Stimulated activated CD4-positive, alpha-beta T cell treated with anti-CD3 and anti-CD28 coated beads, Interleukin-4, amount 100 ng/mL, for 48 hours (primary cell): ENCODE results near the gene HSFX4.
"Not testable (repeated sequence)": the region's sequence is repeated elsewhere in the genome, so short reads cannot be mapped to it uniquely, and the experiment has no call there.

Source experiments
- DNase-seq, 2 donors: peaks; one replicate each; pipeline ENCODE4 v3.0.0-alpha.2; 2020; ENCODE audit warnings: low read depth in 2 of 2

Gene HSFX4, protein sequence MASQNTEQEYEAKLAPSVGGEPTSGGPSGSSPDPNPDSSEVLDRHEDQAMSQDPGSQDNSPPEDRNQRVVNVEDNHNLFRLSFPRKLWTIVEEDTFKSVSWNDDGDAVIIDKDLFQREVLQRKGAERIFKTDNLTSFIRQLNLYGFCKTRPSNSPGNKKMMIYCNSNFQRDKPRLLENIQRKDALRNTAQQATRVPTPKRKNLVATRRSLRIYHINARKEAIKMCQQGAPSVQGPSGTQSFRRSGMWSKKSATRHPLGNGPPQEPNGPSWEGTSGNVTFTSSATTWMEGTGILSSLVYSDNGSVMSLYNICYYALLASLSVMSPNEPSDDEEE

DNA sequence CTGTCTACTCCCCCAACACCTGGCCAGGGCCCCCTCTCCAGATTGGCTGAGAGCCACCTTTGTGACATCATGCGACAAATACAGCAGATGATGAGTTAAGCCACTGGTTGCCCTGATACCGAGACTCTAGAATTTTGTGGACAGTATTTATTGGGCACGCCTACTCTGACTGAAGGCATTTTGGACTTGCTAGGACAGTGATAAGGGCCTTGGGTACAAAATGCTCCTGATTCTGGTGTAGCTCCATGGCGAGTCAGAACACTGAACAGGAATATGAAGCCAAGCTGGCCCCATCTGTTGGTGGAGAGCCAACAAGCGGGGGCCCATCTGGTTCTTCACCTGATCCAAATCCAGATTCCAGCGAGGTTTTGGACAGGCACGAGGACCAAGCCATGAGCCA, at the start of gene HSFX4:
TSS of gene HSFX4 (plus strand) at position 174 of the 400 bp plus-strand sequence. CDS start at position 246, 72 bp downstream.
- not testable (repeated sequence) for DNase-seq

DNA sequence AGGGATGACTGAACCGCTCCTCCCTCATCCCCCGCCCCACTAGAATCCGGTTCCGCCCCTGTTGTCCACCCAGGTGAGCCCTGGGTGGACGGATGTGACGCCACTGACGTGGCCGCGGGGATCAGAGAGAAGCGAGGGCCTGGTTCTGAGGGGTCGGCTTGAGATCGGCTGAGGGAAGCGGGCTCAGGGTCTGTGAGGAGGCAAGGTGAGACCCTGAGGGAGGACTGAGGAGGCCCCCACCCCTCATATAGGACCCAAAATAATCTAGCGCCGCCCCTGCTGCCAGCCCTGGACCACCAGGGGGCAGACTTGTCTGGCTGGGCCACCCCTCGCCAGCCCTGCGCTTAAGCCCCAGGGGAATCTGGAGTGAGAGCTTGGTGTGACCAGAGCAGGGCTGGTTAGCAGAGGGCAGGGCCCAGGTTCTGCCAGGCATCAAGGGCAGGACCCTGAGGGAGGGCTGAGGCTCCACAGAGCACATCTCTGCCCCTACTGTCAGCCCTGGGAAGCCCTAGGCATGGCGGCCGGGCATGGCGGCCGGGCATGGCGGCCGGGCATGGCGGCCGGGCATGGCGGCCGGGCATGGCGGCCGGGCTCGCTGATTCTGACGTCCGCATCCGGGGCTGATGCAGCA, 48.2 kb upstream of the HSFX4 start, which contains the start of gene MAGEA8:
TSS of gene MAGEA8 (plus strand) at position 103 of the 631 bp plus-strand sequence. CDS start 3,090 bp downstream, outside the sequence.
- no peak for DNase-seq

DNA sequence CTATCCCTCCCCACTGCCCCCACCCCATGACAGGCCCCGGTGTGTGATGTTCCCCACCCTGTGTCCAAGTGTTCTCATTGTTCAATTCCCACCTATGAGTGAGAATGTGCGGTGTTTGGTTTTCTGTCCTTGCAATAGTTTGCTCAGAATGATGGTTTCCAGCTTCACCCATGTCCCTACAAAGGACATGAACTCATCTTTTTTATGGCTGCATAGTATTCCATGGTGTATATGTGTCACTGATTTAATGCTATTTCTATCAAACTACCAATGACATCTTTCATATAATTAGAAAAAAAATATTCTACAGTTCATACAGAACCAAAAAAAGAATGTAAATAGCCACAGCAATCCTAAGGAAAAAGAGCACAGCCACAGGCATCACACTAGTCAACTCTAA, 38.5 kb upstream of the HSFX4 start:
- DNase-seq = not testable (repeated sequence)

DNA sequence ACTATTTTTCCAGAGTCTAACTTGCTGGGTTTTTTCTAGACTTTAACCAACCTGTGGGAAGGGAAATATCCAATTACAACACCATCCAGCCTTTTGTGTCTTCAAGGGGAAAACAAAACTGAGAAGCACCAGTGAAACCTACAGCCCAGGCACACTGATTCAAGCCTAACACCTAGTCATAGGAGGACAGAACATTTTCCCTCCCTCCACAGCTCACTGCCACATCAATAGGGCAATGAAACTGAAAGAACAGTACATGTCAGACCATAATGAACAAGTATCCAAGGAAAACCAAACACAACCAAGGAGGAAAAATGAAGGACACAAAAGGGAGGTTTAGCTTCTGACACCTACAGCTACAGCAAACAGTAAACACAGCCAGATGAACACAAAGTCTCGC, 30.8 kb upstream of the HSFX4 start:
- DNase-seq = no peak

DNA sequence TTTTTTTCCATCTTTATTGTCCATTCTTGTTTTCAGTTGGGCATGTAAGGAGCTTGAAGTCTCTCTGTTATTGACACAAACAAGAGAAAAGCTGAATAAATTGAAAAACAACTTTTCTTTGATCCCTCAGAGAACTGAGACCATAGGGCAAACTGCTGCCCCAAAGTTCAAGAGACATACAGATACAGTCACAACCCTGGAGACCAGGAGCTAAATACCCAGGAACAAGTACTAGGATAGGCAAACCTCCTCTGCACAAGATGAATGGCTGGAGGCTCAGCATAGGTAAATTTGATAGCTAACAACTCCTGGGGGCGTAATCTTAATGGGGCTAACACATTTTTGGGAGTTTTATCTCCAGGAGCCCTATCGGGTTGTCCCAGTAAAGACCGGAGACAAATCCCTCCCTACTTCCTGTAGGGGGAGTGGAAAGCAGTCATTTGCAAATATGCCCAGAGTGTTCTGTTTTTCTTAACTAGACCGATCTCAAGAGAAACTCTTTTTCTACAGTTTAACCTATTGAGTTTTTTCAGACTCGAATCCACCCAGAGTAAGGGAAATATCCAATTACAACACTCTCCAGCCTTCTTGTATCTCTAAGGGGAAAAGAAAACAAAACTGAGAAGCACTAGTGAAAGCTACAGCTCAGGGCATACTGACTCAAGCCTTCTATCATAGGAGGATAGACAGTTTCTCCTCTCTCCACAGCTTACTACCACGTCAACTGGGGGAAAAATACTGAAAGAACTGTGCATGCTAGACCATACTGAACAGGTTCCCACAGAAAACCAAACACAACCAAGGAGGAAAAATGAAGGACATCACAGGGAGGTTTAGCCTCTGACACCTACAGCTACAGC, 25.3 kb upstream of the HSFX4 start:
- no peak for DNase-seq

DNA sequence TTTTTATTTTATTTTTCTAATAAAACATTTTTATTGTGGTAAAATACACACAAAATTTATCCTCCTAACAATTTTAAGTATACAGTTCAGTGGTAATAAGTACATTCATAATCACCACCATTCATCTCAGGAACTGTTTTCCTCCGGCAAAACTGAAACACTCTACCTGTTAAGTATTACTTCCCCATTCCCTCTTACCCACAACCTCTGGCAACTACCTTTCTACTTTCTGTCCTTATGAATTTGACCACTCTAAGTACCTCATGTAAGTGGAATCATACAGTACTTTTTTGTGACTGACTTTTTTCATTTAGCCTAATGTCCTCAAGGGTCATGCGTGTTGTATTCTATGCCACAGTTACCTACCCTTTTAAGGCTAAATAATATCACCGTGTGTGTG, 21.1 kb upstream of the HSFX4 start:
- no peak for DNase-seq

DNA sequence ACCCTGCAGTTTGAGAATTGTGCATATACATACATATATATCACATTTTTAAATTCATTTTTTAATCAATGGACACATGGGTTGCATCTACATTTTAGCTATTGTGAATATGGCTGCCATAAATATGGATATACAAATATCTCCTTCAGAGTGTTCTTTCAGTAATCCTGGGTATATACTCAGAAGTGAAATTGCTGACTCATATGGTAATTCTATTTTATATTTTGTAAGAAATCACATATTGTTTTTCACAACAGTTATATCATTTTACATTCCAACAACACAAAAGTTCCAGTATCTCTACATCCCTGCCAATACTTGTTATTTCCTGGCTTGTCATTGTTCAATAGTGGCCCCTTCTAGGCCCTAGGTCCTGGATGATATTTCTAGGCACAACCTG, 20.6 kb upstream of the HSFX4 start:
- no peak for DNase-seq

DNA sequence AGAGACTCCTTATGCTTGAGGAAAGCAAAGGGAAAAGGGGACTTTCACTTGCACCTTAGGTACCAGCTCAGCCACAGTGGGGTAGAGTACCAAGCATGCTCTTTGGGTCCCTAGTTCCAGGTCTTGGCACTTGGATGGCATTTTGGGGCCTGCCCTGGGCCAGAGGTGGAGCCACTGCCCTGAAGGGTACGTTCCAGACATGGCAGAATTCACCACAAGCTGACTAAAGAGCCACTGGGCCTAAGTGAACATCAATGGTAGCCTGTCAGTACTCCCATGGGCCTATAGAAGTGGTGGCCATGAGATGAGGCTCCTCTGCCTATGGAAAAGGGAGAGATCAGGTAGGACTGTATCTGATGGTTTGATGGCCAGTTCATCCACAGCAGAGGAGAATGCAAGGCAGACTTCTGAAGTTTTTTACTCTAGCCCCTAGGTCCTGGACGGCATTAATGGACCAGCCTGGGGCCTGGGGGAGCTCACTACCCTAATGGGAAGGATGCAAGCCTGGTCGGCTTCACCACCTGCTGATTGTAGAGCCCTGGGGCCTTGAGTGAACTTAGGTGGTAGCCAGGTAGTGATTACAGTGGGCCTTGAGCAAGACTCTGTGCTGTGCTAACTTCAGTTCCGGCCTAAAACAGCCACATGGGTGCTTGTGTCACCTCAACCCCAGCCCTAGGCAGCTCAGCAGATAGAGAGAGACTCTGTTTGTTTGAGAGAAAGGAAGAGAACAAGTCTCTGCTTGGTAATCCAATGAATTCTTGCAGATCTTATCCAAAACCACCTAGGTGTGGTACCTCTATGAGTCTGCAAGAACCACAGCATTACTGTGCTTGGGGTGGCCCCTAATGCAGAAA, 19.8 kb upstream of the HSFX4 start:
- no peak for DNase-seq

DNA sequence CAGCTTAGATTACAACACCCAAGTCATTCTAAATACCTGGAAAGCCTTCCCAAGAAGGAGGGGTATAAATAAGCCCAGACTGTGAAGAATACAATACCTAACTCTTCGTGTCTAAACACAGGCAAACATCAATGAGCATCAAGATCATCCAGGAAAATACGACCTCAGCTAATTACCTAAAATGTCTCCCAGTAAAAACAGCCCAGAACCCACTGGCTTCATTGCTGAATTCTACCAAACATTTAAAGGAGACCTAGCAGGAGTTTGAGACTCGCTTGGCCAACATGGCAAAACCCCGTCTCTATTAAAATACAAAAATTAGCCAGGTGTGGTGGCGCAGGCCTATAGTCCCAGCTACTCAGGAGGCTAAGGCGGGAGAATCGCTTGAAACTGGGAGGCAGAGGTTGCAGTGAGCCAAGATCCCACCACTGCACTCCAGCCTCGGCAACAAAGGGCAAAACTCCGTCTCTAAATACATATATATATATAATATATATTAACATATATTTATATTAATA, 19.1 kb upstream of the HSFX4 start:
- no peak for DNase-seq

DNA sequence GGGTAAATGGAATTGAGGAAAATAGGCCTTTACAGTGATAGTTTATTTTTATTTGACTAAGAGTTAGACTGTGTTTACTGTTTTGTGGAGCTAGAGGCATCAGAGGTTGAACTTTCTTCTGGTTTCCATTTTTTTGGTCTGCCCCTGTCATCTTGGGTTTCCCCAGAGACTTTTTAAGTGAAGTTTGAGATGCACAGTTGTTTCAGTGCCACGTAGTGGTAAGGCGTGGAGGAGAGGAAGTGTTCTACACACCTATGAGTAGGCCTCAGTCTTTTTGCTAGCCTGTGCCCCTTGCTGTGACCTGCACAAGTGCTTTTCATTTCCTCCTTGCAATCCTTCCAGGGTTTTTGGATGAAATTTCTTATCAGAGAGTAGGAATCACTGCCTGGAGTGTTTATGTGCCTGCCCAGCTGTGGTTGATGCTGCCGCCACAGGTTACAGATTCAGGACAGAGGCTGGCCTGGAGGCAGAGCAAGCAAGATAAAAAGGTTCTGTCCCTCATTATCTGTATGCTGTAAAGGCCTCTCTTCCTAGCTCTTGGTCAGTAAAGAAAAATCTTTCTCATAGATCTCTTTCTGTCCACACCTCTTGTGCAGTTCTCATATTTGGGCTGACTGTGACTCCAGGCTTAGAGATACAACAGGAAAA, 12.5 kb upstream of the HSFX4 start:
- DNase-seq = no peak

DNA sequence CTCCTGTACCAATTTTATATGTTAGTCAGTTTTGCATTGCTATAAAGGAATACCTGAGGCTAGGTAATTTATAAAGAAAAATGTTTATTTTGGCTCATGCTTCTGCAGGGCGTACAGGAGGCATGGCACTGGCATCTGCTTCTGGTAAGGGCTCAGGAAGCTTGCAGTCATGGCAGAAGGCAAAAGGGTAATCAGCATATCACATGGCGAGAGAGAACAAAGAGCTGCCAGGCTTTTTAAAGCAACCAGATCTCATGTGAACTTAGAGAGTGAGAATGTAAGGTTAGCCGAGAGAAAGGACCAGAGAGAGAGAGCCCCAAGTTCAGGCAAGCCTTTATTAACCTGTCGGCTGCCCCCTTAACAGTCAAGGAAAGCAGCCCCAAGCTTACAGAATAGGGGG, 5.5 kb upstream of the HSFX4 start:
- not testable (repeated sequence) for DNase-seq

DNA sequence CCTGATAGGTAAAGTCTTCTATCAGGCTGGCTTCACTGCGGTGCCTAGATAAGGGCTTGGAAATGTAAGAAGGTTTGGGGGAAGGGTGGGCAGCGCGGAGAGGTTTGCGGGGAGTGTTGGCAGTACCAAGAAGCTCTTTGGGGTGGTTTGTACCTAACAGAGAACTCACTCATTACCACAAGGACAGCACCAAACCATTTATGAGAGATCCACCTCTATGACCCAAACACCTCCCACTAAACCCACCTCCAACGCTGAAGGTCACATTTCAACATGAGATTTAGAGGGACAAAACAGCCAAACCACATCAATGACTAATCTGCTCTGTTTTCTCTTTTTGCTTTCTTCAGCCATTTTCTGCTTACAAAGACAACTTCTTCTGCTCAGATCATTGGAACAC, 4.9 kb upstream of the HSFX4 start:
- DNase-seq = not testable (repeated sequence)

DNA sequence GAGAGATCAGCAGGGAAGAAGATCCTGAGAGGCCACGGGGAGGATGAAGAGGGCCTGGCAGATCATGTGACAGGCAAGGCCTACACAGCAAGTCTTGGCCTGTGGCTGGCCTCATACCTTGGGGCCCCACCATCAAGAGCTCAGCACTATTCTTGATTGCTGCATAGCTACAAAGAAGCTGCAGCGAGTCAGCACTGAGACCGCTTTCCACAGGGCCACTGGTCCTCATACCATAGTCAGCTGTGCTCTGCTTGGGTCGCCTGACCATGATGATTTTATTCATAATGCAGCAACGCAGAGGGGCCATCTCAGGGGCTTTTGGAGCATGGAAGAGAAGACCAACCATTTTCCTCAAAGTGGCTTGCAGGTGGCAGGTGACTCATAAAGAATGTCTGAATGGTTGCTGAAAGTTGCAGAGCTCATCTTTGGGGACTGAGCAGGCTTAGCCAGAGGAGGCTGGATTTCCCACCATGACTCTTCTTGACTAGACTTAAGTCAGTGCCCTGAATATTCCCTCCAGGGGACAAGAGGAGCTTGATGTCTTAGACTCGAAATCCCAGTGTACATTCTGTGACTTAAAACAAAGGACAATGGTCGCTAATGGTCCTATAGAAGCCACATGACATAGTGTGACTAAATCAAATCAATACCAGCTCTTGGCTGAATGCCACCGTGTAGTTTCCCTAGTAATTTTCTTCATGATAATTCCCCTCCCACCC, 2.0 kb upstream of the HSFX4 start:
- DNase-seq = not testable (repeated sequence)

DNA sequence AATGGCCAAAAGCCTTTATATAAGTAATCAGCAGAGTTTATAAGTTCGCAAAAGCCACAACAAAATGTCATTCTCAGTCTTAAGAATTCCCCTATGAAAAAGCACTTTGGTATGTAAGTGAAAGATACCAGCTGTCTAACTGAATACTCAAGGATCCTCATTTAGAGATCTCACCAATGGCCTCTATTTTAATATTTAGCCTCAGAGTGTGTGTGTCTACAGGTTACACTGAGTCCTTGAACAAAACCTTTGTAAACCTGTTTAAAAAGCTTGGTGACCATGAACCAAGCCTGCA, 1.5 kb upstream of the HSFX4 start:
- not testable (repeated sequence) for DNase-seq

DNA sequence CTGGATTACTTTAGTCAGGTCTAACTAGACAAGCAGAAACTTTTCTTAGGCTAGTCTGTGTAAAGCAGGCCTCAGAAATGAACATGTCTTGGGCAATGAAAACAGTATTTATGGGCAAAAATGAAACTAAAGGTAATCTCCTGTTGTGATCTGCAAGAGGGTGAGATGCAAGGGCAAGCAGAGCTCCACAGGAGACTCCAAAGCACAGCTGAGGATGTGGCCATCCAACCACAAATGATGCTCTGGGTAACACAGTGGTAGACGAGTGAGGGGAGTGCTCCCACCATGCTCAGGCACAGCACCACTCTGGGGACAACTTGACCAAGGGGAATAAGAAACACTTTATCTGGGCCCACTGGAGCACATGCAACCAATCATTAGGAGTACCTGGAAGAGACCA, 738 bp upstream of the HSFX4 start:
- DNase-seq = not testable (repeated sequence)

DNA sequence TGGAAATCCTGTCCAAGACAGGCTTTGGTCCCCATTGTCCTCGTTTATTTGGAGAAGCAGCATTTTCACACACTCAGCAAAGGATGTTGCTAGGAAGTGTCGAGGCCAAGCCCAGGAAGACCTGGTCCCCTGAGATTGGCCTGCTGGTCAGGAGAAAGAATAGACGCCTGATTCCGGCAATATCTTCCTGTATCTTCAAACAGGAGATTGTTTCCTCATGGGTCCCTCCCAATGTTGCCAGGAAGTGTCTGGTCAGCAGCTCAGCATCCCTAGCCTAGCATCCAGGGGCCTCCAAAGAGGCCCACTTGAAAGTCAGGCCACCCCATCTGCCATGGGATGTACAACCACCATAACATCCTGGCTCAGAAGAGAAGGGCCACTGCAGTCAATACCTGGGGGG, 2.0 kb downstream of the HSFX4 start:
- not testable (repeated sequence) for DNase-seq

DNA sequence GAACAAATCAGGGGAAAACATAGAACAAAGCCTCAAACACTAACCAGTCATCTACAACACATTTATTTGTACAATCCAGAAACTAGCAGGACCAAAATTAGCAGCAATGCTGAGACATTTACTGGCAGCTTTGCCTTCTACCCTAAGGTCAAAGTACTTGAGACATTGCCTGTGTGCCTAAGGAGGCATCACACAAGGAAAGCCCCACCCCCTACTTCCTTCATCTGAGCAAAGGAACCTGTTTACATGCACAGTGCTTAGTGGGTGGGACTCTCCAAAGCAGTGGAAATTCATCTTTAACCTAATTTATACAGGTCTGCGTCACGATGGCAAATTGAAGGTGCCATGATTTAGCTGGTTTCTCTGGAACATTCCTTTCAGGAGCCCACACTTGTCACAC, 2.8 kb downstream of the HSFX4 start:
- not testable (repeated sequence) for DNase-seq

DNA sequence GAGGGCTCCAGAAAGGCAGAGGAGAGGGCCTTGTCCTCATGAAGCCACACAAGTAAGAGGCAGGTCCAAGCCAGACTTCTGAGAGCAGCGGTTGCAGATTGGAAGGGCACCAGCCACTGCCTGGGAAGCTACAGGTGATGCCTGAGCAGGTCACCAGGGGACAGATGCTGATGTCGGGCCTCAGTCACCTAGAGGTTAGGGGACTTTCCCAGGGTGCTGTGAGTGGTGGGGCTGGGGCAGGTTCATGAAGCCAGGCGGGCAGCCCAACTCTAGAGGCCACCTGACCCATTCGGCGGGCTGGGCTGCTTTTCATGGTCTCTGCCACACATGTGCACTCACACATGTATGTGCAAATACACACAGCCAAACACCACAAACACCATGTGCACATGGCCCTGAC, 3.6 kb downstream of the HSFX4 start:
- DNase-seq = not testable (repeated sequence)

DNA sequence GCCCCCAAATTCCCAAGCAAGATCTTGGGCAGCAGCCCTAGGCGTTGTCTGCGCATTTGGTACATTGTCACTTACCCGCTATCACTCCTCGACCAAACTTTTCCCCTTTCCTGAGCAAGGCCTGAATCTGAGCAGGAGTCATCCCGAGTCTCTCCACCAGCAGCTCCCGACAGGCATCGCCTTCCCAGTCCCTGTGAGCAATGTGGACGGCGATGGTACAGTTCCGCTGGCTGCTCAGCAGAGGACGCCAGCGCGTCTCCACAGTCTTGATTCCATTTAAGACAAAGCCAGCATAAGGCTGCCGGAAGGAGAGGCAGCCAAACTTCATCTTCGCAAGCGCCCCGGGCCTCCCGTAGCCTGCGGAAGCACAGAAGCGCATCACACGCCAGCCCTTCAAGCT, 4.2 kb downstream of the HSFX4 start:
- not testable (repeated sequence) for DNase-seq

DNA sequence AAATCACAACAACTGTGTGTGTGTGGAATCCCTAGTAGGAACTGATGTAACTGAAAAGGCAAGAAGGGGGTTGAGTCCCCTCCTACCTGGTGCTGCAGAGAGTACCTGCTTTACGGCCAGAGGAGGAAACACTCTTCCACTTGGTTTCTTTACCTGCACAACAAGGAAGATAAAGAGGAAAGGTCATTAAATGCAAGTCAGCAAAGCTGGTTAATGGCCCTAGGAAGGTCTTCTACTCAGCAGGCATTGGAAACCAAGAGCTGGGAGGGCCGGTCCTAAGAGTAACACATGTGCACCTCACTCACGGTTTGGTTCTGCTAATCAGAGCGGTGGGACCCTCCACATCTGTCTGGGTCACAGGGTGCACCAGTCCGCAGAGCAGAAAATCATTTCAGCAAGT, 8.0 kb downstream of the HSFX4 start:
- not testable (repeated sequence) for DNase-seq
